ENCODE results near the gene CRKL.
"Not testable (repeated sequence)": the region's sequence is repeated elsewhere in the genome, so short reads cannot be mapped to it uniquely, and the experiment has no call there.

Gene CRKL

DNA sequence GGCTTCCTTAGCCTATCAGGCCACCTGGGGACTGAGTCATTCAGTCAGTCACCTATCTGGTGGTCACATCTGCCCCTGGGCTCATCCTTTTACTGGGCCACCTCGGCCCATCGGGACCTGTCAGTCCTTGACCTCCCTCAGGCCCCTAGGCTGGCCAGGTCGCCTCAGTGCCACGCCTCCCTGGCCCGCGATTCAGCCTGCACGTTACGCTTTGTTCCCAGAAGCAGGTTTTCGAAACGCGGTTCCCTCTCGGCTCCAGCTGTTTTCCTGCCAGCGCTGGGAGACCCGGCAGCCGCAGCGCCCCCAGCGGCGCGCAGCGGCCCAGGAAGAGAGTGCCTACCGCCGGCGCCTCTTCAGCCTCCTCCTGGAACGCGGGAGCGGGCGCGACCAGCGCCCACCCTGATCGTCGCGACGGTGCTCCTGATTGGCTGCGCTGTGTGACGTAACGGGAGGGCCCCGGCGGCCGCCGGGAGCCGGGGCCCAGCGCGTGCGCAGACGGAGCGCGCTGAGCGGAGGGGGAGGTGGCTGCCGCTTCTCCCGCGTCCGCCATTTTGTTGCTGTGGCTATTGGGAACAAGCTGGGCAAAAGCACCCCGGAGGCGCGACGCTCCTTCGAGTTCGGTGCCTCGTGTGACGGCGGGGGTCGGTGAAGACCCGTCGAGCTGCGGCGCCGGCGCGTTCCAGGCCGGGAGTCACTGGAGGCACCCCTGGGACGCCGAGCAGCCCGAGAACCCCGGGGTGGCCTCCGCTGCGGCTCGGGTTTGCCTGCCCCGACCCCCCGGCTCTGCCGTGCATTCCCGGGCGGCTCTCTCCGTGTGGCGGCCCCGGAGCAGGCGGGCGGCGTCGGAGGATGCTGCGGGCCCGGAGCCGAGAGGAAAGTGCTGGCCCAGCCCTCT, at the start of gene CRKL:
Gene CRKL (plus strand): TSS at position 492 of the 895 bp plus-strand sequence. CDS start 528 bp downstream, outside the sequence.
- DNase-seq = peak; percentile 92

DNA sequence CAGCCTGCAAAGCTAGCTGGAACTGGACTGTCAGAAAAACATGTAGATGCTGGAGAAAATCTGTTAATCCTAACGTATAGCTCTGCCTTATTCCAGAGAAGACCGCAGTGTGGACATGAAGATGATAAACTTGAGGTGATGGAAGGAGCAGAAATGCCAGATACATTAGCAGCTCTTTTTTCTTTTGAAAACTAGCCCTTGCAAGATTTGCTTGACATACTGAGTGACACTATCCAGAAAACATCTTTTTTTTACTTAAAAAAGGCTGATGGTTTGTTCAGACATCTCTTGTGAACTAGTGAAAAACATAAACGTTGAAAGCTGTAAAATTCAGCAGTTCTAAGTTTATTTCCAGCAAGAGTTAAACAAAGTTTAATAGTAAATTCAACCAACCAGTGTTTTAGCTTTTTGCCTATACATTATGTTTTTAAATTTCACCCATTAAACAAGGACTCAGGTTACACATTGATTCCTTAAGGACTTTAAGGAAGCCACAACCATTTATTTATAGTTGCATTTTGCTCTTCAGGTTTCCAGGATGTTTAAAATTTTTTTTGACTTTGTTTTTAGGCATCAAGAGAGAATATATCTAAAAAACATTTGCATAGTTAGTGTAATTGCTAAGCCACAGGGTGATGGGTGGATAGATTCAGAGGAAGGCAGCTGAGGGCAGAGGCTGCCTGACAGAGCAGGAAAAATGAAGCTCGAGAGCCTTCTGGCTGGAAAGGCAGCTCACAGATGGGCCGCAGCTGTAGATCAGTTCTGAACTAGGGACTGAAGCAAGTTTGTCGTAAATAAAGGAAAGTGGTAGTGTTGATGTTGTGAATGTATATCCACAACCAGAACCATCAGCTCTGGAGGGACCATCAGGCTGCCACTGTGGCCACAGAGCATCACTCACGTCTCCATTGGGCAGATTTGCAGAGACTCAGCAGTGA, 48.9 kb upstream of the CRKL start:
- no peak for DNase-seq

DNA sequence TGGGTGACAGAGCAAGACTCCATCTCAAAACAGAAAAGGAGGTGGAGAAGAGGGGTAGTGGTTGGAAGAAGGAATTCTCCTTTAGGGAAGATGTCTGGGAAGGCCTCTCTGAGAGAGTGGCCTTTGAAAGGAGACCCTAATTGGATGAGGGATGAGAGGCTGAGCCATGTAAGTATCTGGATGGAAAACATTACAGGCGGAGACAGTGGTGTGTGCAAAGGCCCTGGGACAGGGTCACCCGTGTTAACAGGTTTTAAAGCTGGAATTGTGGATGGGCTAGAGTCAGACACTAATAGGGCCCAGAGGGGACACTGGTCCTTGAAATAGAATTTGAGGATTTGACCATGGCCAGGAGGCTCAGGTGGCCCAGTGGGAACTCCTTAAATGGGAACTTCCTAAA, 48.0 kb upstream of the CRKL start:
- DNase-seq = no peak

DNA sequence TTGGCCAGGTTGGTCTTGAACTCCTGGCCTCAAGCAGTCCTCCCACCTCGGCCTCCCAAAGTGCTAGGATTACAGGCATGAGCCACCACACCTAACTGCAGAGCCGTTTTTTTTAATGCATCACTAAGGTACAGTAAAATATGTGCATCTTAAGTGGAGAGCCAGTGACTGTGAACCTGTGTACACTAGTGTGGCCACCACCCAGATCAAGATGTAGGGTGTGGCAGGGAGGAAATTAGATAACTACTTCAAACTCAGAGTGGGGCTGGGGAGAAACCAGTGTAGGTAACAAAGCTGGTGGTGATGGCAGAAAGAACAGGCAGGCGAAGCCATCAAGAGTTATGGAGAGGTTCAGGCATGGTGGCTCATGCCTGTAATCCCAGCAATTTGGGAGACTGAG, 44.0 kb upstream of the CRKL start:
- no peak for DNase-seq

- no peak for DNase-seq
These were observed 41.9 kb upstream of the CRKL start for GRCh38 chr22:20875296-20875695.

DNA sequence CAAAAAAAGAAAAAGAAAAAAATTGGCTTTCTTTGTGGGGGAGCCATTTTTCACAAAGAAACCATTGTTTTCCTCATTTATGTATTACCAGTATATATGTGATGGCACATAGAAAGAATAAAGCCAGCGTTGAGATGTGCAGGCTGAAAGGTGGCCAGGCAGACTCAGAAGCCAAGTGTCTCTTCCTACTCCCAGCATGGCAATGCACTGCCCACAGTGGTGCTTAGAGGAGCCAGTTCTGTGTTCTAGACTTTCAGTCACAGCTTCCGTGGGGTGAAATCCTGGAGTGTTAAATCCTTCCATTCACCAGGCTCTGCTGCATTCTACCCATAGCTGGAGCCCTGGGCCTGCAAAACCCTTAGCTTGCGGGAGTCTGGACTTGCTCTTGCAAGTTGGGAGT, 39.5 kb upstream of the CRKL start:
- no peak for DNase-seq

GRCh38 chr22:20881231-20881630, 36.0 kb upstream of the CRKL start:
- no peak for DNase-seq

DNA sequence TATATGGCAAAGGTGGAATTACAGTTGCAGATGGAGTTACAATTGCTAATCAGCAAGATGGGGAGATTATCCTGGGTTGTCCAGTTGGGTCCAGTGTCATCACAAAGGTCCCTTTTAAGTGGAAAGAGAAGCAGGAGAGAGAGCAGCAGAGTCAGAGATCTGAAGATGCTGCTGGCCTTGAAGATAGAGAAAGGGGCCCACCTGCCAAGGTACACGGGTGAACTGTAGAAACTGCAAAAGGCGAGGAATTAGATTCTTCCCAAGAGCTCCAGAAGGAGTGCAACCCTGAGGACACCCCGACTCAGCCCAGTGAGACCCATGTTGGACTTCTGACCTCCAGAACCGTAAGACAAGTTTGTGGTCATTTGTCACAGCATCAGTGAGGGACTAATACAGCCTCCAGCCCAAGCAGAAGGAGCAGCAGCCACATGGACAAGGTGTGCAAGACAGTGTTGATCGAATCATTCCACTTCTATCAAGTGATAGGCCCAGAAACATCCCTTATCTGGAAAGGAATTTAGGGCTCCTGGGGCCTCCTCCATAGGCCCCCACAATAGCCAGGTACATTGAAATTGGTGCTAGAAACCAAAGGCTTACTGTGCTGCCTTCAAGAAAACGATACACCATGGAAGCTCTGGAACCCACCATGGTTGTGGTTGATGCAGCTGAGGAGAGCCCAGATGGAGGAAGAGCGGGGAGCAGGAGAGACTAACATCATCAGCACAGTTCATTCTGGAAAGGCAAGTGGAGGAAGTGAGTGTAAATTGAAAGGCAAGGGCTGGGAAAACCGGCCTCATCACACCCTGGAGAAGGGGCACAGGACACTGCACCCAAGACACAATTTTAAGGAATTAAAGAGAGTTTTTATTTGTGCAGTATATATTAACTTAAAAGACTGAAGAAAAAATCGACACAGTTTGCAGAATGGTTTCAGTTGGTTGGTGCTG, 35.1 kb upstream of the CRKL start:
- DNase-seq = no peak

DNA sequence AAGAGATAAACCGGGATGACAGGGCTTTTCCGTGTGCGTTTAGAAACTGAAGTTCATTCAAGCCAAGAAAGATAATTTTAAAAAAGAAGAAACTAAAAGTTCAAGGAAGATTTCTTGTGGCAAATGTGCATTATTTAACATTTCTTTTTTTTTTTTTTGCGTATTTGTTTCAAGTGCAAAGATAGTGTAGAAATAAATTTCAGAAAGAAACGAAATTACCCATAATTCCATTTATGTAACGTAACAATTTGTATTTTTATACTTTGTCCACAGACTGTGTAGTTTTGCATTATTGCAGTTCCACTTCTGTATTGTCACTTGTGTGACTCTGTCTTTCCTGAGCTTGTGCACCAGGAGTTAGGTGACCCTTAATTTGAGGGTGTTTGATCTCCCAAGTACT, 34.4 kb upstream of the CRKL start:
- DNase-seq = no peak

GRCh38 chr22:20884454-20884853, 32.8 kb upstream of the CRKL start:
- DNase-seq = no peak

DNA sequence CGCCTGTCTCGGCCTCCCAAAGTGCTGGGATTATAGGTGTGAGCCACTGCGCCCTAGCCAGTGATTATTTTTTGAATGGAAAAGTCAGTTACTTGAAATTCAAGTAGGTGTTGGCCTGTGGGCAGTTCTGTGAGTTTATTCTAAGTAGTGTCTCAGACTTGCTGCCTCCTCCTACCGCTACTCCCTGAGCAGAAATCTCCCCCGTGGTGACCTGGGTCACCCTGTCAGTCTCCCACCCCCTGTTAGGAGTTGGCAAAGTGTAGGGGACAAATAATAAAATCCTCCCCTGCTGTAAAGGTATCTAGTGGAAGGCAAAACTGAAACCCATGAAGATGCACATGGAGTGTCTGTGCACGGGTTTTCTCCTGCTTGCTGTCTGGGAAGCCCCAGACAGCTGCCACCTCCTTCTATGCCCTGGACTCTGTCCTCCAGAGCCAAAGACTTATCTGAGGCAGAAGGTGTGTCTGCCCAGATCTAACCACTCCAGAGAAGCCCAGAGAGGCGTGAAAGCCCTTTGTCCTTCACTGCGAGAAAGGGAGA, 32.1 kb upstream of the CRKL start:
- DNase-seq = no peak

- DNase-seq = peak; percentile 20
These were observed 31.5 kb upstream of the CRKL start for GRCh38 chr22:20885557-20886323.

DNA sequence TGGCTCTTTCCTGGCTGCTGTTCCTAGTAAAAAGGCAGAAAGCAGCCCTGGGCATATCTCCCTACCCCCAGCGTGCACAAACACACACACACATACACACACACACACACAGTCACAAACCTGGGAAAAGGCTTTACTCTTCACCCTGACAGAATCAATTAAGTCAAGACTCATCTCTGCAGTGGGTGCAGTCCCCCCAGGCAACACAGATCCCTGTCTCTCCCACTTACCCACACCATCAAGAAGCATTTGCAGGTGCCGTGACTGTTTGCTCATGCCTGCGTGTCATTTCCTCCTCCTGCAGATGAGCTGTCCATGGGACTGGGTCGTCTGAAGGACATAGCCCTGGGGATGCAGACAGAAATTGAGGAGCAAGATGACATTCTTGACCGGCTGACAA, 29.8 kb upstream of the CRKL start:
- no peak for DNase-seq

DNA sequence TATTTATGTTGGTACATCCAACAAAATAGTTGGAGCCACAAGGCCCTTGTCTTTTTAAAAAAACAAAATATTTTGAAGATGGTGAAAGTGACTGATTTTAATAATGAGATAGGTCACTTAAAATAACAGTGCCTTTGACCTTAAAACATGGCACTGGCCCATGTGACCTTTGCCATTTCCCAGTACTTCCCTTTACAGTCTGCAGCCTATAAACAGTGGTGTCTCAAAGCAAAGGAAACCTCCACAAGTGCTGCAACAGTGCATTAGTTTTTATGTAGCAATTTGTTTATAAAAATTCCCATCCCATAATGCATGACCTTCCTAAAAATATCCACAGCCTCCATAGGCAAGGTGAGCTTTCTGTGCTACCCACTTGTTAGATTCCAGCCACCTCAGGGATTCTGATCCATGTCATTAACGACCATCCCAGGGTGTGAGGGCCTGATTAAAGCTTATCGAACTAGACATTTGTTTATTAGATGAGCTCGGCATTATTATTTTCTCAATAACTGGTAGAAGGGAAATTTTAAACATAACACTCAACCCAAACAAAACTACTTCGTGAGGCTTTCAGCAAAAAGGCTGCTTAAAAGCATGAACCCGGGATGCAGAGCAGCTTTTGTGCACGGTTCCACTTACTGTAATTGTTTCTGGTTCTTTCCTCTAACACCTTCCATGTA, 28.0 kb upstream of the CRKL start:
- no peak for DNase-seq

DNA sequence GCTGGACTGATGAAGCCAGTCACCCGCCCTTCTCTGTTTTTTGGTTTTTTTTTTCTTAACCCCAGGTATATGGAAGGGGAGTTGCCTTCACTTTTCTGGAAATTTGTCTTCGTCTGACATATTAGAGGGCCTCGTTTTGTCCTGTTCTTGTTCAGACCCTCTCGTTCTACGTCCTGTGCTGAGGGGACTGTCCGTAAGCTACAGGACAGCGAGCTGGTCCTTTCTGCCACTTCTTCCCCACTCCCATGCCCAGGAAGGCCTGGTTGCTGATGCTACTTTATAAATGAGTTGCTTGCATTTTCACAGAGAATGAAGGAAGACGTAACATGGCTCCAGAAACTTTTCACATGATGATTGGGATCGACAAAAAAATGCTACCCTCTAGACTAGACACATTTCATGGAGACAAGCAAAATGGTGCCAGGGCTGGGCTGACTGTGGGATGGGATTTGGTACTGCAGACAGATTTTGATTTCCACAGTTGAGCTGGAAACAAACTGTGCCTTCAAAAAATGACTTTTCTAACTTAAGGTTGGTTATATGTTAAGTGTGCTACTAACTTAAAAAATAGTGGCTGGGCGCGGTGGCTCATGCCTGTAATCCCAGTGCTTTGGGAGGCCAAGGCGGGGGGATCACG, 27.2 kb upstream of the CRKL start:
- DNase-seq = no peak

DNA sequence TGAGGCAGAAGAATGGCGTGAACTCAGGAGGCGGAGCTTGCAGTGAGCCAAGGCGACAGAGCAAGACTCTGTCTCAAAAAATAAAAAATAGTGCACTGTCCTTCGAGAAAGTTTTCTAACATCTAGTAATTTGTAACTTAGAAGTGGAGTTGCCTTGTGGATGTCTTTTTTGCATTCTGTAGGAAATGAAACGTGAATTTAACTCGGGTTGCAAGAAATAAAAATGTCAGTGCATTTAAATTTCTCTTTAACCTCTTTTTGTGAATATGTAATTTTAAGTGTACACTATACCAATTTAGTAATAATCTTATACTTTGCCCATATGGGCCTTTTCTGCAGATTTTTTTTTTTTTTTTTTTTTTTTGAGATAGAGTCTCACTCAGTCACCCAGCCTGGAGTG, 26.2 kb upstream of the CRKL start:
- no peak for DNase-seq

- DNase-seq = not testable (repeated sequence)
These were observed 19.5 kb upstream of the CRKL start for GRCh38 chr22:20897737-20898136.

DNA sequence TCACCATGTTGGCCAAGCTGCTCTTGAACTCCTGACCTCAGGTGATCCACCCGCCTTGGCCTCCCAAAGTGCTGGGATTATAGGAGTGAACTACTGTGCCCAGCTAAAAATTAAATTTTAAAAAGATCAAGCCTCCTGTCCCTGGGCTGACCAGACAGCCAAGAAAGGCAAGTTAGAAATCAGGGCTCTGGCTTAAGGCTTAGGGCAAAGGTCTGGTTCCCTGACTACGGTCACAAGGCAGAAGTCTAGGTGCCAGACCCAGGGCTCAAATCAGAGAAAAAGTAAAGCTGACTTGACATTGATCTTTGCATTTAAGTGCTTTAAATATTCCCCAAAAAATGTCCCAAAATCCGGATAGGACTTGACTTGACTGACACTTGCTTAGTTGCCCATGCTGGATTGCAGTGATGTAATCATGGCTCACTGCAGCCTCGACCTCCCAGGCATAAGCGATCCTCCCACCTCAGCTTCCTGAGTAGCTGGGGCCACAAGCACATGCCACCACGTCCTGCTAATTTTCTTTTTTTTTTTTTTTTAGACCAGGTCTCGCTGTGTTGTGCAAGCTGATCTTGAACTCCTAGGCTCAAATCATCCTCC, 17.3 kb upstream of the CRKL start:
- no peak for DNase-seq

DNA sequence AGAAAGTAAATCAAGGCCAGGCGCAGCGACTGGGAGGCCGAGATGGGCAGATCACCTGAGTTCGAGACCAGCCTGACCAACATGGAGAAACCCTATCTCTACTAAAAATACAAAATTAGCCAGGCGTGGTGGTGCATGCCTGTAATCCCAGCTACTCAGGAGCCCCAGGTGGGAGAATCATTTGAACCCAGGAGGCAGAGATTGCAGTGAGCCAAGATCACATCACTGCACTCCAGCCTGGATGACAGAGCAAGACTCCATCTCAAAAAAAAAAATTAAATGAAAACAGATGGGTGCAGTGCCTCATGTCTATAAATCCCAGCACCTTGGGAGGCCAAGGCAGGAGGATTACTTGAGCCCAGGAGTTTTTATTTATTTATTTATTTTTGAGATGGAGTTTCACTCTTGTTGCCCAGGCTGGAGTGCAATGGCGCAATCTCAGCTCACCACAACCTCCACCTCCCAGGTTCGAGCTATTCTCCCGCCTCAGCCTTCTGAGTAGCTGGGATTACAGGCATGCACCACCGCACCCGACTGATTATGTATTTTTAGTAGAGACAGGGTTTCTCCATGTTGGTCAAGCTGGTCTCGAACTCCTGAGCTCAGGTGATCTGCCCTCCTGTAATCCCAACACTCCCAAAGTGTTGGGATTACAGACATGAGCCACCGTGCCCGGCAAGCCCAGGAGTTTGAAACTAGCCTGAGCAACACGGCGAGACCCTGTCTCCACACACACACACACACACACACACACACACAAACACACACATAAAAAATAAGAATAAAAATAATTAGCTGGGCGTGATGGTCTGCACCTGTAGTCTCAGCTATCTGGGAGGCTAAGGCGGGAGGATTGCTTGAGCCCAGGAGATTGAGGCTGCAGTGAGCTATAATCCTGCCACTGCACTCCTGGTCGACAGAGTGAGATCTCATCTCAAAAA, 15.8 kb upstream of the CRKL start:
- DNase-seq = not testable (repeated sequence)

All from GOT3 (cell line).